Mucosa of rectum (tissue), 2 donors: ENCODE results near the gene TMEM208.

Source experiments
- H3K27ac ChIP-seq, 2 donors: one replicate each; pipeline ENCODE4 v1.7.0; 2013; ENCODE audit warnings: inconsistent platforms in 2 of 2, low read depth in 2 of 2, low read length in 2 of 2
- H3K27me3 ChIP-seq, 2 donors: one replicate each; pipeline ENCODE4 v1.7.0; 2013; ENCODE audit warnings: low read length in 2 of 2; ENCODE audit not compliant: control insufficient read depth in 2 of 2, insufficient read depth in 2 of 2
- H3K36me3 ChIP-seq, 2 donors: one replicate each; pipeline ENCODE4 v1.7.0; 2013; ENCODE audit warnings: low read length in 2 of 2; ENCODE audit not compliant: control insufficient read depth in 2 of 2, insufficient read depth in 2 of 2
- H3K4me1 ChIP-seq, 2 donors: one replicate each; pipeline ENCODE4 v1.7.0; 2013; ENCODE audit warnings: low read length in 2 of 2, mild to moderate bottlenecking in 1 of 2; ENCODE audit not compliant: control insufficient read depth in 2 of 2, insufficient read depth in 2 of 2
- H3K4me3 ChIP-seq, 2 donors: one replicate each; pipeline ENCODE4 v1.7.0; 2013; ENCODE audit warnings: low read length in 2 of 2
- H3K9ac ChIP-seq, 2 donors: one replicate each; pipeline ENCODE4 v1.7.0; 2013; ENCODE audit warnings: low read length in 2 of 2, low read depth in 1 of 2, mild to moderate bottlenecking in 1 of 2
- H3K9me3 ChIP-seq, 2 donors: one replicate each; pipeline ENCODE4 v1.7.0; 2013; ENCODE audit warnings: low read length in 2 of 2; ENCODE audit not compliant: control insufficient read depth in 2 of 2
- donor health status: healthy.
- donor health status: Normal muscosa, but diverticular disease.

The TMEM208 gene

GRCh38 chr16:67226804-67227566, at the start of gene TMEM208:
Gene TMEM208 (plus strand): TSS chr16:67227130. CDS start chr16:67227219, 89 bp downstream.
- Histone ChIP-seq H3K4me3 (peak within 1 kb of the TSS; percentile 93 to 99), H3K36me3 (peaks cover 39% of the 10 kb centered on the region in 2 donors), H3K27me3 (no peaks in the 10 kb centered on the region), H3K9ac (peak within 1 kb of the TSS; percentile 87 to 92), H3K27ac (peak within 1 kb of the TSS; percentile 63 to 80), H3K9me3 (no peaks in the 10 kb centered on the region), H3K4me1 (peaks cover 15 to 17% of the 10 kb centered on the region in 2 donors)

GRCh38 chr16:67177743-67178699, 48.9 kb upstream of the TMEM208 start:
- H3K36me3 ChIP-seq: no peaks in the 10 kb centered on the region
- H3K27ac ChIP-seq: peak overlapping the region; percentile 84 to 87
- peak overlapping the region; percentile 49 to 62 for H3K9ac ChIP-seq
- no peaks in the 10 kb centered on the region for H3K9me3 ChIP-seq
- peaks cover 29 to 30% of the 10 kb centered on the region in 2 donors for H3K4me1 ChIP-seq
- H3K4me3 ChIP-seq: peak overlapping the region; percentile 59 to 65
- no peaks in the 10 kb centered on the region for H3K27me3 ChIP-seq

- Histone ChIP-seq H3K27ac (no peak overlapping the region), H3K27me3 (no peaks in the 10 kb centered on the region), H3K9me3 (no peaks in the 10 kb centered on the region), H3K36me3 (no peaks in the 10 kb centered on the region), H3K4me3 (no peak overlapping the region), H3K4me1 (peaks cover 23 to 24% of the 10 kb centered on the region in 2 donors), H3K9ac (no peak overlapping the region)
Observed at GRCh38 chr16:67179421-67180080, 47.4 kb upstream of the TMEM208 start.

- no peaks in the 10 kb centered on the region for H3K36me3 ChIP-seq
- H3K27ac ChIP-seq: no peak overlapping the region
- no peaks in the 10 kb centered on the region for H3K9me3 ChIP-seq
- no peak overlapping the region for H3K9ac ChIP-seq
- H3K4me1 ChIP-seq: peaks cover 26 to 27% of the 10 kb centered on the region in 2 donors
- H3K4me3 ChIP-seq: no peak overlapping the region
- H3K27me3 ChIP-seq: no peaks in the 10 kb centered on the region
Observed at GRCh38 chr16:67180166-67180565, 46.8 kb upstream of the TMEM208 start.

GRCh38 chr16:67181346-67181745, 45.6 kb upstream of the TMEM208 start:
- H3K27me3 ChIP-seq: peaks cover 0 to 2% of the 10 kb centered on the region in 2 donors
- peak overlapping the region in 1 of 2 donors; percentile 24 for H3K9ac ChIP-seq
- H3K36me3 ChIP-seq: no peaks in the 10 kb centered on the region
- H3K9me3 ChIP-seq: no peaks in the 10 kb centered on the region
- H3K4me1 ChIP-seq: peaks cover 31 to 34% of the 10 kb centered on the region in 2 donors
- H3K27ac ChIP-seq: peak overlapping the region in 1 of 2 donors; percentile 23
- no peak overlapping the region for H3K4me3 ChIP-seq

GRCh38 chr16:67182288-67182687, 44.6 kb upstream of the TMEM208 start:
- H3K27me3 ChIP-seq: peaks cover 0 to 2% of the 10 kb centered on the region in 2 donors
- peaks cover 31 to 34% of the 10 kb centered on the region in 2 donors for H3K4me1 ChIP-seq

GRCh38 chr16:67183284-67183626, 43.7 kb upstream of the TMEM208 start:
- Histone ChIP-seq H3K27me3 (peaks cover 0 to 2% of the 10 kb centered on the region in 2 donors), H3K36me3 (no peaks in the 10 kb centered on the region), H3K9me3 (no peaks in the 10 kb centered on the region), H3K27ac (peak overlapping the region; percentile 97), H3K4me3 (peak overlapping the region; percentile 86 to 92), H3K9ac (peak overlapping the region; percentile 85 to 93), H3K4me1 (peaks cover 28 to 31% of the 10 kb centered on the region in 2 donors)

More at GRCh38 chr16:67182288-67182687, 44.6 kb upstream of the TMEM208 start:
- Histone ChIP-seq H3K27ac (no peak overlapping the region), H3K36me3 (no peaks in the 10 kb centered on the region), H3K9me3 (no peaks in the 10 kb centered on the region), H3K9ac (no peak overlapping the region), H3K4me3 (no peak overlapping the region)

GRCh38 chr16:67183627-67184452, 43.1 kb upstream of the TMEM208 start, which contains the start of gene MATCAP1:
Gene MATCAP1 (minus strand): TSS chr16:67183963. CDS start chr16:67180610, 3,353 bp downstream.
- H3K27me3 ChIP-seq: peaks cover 0 to 2% of the 10 kb centered on the region in 2 donors
- peak within 1 kb of the TSS; percentile 85 to 93 for H3K9ac ChIP-seq
- peak within 1 kb of the TSS; percentile 97 for H3K27ac ChIP-seq
- H3K9me3 ChIP-seq: no peaks in the 10 kb centered on the region
- H3K36me3 ChIP-seq: no peaks in the 10 kb centered on the region
- peak within 1 kb of the TSS; percentile 86 to 92 for H3K4me3 ChIP-seq
- peaks cover 26% of the 10 kb centered on the region in 2 donors for H3K4me1 ChIP-seq

GRCh38 chr16:67184453-67184994, 42.4 kb upstream of the TMEM208 start:
- Histone ChIP-seq H3K4me3 (peak overlapping the region; percentile 86 to 92), H3K27me3 (peaks cover 0 to 2% of the 10 kb centered on the region in 2 donors), H3K9me3 (no peaks in the 10 kb centered on the region), H3K4me1 (peaks cover 24% of the 10 kb centered on the region in 2 donors), H3K36me3 (no peaks in the 10 kb centered on the region), H3K9ac (peak overlapping the region; percentile 85 to 93), H3K27ac (peak overlapping the region; percentile 97)
